HUES64 (cell line): ENCODE measurements around the gene TBC1D16.

Experiments used
- H3K27ac ChIP-seq: 2 replicates; pipeline ENCODE4 v1.7.0; 2013; ENCODE audit warnings: low read depth, low read length, inconsistent platforms
- H3K27me3 ChIP-seq: 2 replicates; pipeline ENCODE4 v1.6.1; 2013; ENCODE audit warnings: mild to moderate bottlenecking, low read length; ENCODE audit not compliant: insufficient read depth
- H3K36me3 ChIP-seq: 2 replicates; pipeline ENCODE4 v1.6.1; 2013; ENCODE audit warnings: mild to moderate bottlenecking, low read length; ENCODE audit not compliant: insufficient read depth
- H3K4me1 ChIP-seq: 2 replicates; pipeline ENCODE4 v1.6.1; 2013; ENCODE audit warnings: mild to moderate bottlenecking, low read length, moderate library complexity; ENCODE audit not compliant: insufficient read depth
- H3K4me3 ChIP-seq: 2 replicates; pipeline ENCODE4 v1.5.1; 2013; ENCODE audit warnings: mild to moderate bottlenecking, low read length, moderate library complexity
- H3K9ac ChIP-seq: 2 replicates; pipeline ENCODE4 v1.6.1; 2013; ENCODE audit warnings: mild to moderate bottlenecking, low read depth, low read length
- H3K9me3 ChIP-seq: 2 replicates; pipeline ENCODE4 v1.6.1; 2013; ENCODE audit warnings: low read depth, low read length; ENCODE audit not compliant: insufficient read depth
- WGBS: fragments of 150-250, 120-280 bp; methylation state at CpG from one replicate; pipeline ENCODE4 v1.1.7; 2013; ENCODE audit warnings: missing lambda C conversion rate; 5-methylcytosine and 5-hydroxymethylcytosine counted together

Gene TBC1D16

DNA sequence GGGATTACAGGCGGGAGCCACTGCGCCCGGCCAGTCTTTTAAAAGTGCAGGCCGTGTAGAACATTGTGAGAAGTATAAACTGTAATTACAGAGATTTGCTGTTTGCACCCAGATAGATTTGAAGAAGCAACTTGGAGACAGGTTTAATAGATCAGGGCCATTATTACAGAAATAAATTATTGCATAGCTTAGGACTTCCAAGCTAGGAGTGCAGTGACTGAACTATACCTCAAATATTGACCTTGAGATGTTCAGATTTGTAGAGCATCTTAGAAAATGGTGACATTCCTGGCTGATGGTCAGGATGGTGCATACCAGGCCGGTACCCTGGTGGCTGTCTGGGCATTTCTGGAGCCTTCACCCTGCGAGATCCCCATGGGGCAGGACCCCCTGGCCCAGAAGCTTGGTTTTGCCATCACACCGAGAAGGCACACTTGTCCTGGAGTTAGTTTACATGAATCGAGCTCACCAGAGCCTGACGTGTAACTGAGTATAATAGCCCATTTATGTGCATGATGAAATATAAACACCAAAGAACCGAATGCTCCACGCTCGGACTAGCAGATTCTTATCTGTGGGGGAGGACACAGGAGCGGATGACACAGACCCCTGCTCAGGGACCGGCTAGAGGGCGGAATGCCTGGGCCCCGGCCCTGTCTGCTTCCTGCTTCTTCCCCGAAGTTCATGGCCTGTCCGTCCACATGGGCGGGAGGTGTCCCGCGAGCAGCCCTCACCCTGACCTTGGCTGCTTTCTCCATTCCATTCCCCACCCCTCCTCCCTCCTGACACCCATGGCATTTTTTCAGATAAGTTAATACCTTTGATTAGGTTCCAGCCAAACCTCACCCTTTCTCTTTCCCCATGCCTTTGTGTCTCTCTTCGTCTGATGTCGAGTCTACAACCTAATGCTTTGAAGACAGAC, 32.9 kb upstream of the TBC1D16 start:
- 90% methylated on average over 23 of the region's 23 CpGs for WGBS
- Histone ChIP-seq H3K27ac (no peak overlapping the region), H3K4me1 (peaks cover 12% of the 10 kb centered on the region), H3K36me3 (no peaks in the 10 kb centered on the region), H3K4me3 (no peak overlapping the region), H3K9ac (no peak overlapping the region), H3K27me3 (no peaks in the 10 kb centered on the region), H3K9me3 (no peaks in the 10 kb centered on the region)

DNA sequence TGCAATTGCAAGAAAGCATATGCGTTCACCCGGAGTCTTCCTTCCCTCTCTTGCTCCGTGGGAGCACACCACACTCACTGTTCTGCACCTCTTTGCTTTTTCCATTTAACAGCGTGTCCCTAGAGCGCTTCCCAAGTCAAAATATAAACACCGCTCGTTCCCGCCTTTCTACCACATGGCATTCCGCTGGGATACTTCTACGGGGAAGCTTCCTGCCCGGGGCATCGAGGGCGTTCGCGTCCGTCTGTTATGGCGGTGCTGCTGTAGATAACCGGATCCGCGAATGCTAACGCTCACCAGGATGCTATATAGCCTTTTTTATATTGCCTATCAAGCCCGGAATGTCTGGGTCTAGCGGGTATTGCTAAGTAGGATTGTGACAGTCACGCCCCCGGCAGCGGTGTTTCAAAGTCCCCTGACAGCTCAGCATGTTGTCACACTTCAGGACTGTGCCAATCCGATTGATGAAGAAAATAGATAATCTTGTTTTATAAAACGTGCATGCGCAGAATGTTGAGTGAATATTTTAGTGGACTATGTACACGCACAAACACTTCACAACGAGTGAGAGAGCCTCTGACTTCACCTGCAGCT, 31.8 kb upstream of the TBC1D16 start:
- H3K4me1 ChIP-seq = peaks cover 12% of the 10 kb centered on the region
- no peaks in the 10 kb centered on the region for H3K36me3 ChIP-seq
- 95% methylated on average over 31 of the region's 31 CpGs for WGBS
- H3K9me3 ChIP-seq = no peaks in the 10 kb centered on the region
- no peak overlapping the region for H3K27ac ChIP-seq
- H3K27me3 ChIP-seq = no peaks in the 10 kb centered on the region
- H3K4me3 ChIP-seq = no peak overlapping the region
- H3K9ac ChIP-seq = no peak overlapping the region

- H3K9ac ChIP-seq = peak overlapping the region; percentile 49; the same call in 1 of the 2 replicates
- no peaks in the 10 kb centered on the region for H3K27me3 ChIP-seq
- peaks cover 12% of the 10 kb centered on the region for H3K4me1 ChIP-seq
- 79% methylated on average over 32 of the region's 32 CpGs for WGBS
- H3K9me3 ChIP-seq = no peaks in the 10 kb centered on the region
- peak overlapping the region; percentile 47; the same call in 1 of the 2 replicates for H3K27ac ChIP-seq
- no peaks in the 10 kb centered on the region for H3K36me3 ChIP-seq
- no peak overlapping the region; the same call in 1 of the 2 replicates for H3K4me3 ChIP-seq
These were observed 30.0 kb upstream of the TBC1D16 start for GRCh38 chr17:80065478-80066170.

GRCh38 chr17:80064696-80065095, 29.0 kb upstream of the TBC1D16 start:
- WGBS = 73% methylated on average over 8 of the region's 8 CpGs
- no peaks in the 10 kb centered on the region for H3K27me3 ChIP-seq
- no peak overlapping the region for H3K9ac ChIP-seq
- H3K27ac ChIP-seq = no peak overlapping the region
- peaks cover 3% of the 10 kb centered on the region; the same call in 1 of the 2 replicates for H3K36me3 ChIP-seq
- H3K4me1 ChIP-seq = peaks cover 12% of the 10 kb centered on the region
- H3K9me3 ChIP-seq = no peaks in the 10 kb centered on the region
- no peak overlapping the region for H3K4me3 ChIP-seq

DNA sequence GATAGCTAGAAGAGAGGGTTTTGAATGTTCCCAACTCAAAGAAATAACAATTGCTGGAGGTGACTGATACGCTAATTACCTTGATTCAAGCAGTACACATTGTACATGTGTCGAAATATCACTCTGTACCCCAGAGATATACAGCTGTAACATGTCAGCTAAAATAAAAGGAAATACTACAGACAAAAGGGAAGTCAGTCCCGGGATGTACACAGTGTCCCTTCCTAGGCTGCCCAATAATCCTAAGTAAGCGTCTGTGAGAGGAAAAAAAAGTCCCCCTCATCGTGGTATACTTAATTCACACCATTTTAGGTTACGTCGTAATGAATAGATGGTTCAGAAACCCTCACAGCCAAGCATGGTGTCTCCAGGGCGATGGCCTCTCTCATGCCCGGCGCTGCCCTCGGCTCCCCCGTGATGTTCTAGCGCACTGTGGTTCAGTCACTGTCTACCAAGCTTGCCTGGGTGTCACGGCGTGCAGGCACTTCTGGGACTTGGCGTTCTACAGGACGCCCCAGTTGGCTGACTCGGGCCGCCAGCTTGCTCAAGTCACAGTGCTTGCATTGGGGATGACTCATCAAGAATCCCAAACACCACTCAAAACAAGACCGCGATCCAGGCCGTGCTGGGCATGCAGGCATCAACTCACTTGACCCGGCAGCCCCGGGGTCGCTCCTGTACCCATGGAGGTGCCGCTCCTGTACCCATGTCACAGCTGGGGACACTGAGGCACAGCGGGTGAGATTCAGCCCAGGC, 28.3 kb upstream of the TBC1D16 start:
- Histone ChIP-seq H3K27me3 (no peaks in the 10 kb centered on the region), H3K9me3 (no peaks in the 10 kb centered on the region), H3K9ac (no peak overlapping the region), H3K36me3 (peaks cover 5% of the 10 kb centered on the region; the same call in 1 of the 2 replicates), H3K4me3 (no peak overlapping the region), H3K27ac (no peak overlapping the region), H3K4me1 (peaks cover 12% of the 10 kb centered on the region)
- WGBS = 87% methylated on average over 27 of the region's 27 CpGs

DNA sequence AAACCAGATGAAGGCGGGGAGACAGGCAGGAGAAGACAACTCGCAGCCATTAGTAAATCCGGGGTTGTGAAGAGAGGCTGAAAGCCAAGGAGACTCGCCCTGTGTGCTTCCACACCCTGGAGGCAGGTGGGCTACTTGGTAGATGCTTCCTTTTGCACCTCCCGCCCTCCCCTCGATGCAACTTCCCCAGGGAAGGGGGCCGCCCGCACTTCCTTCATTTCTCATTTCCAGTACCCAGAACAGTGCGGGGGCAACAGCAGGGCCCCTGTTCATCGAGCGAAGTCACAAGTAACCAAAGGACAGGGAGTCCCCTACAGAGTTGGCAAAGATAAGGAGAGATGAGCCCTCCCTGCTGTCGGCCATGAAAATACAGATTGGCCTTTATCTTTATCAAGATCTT, 25.7 kb upstream of the TBC1D16 start:
- no peaks in the 10 kb centered on the region for H3K9me3 ChIP-seq
- H3K9ac ChIP-seq = no peak overlapping the region
- no peak overlapping the region for H3K27ac ChIP-seq
- no peaks in the 10 kb centered on the region for H3K27me3 ChIP-seq
- peaks cover 12% of the 10 kb centered on the region for H3K4me1 ChIP-seq
- no peak overlapping the region for H3K4me3 ChIP-seq
- WGBS = 88% methylated on average over 12 of the region's 12 CpGs
- peaks cover 6% of the 10 kb centered on the region; the same call in 1 of the 2 replicates for H3K36me3 ChIP-seq

DNA sequence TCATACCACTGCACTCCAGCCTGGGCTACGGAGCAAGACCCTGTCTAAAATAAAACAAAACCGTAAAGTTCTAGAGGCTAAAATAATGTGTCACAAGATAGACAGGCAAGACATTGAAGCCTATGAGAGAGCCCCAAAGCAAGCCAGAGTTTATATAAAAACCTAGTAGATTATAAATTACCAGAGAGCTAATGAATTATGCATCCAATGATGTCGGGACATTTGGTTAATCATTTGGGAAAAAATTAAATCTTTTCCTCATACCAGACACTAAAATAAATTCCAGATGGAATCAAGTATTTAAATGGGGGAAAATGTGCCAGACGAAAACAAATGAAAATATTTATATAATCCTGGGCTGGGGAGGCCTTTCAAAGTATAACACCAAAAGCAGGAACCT, 25.0 kb upstream of the TBC1D16 start:
- no peak overlapping the region for H3K4me3 ChIP-seq
- peaks cover 6% of the 10 kb centered on the region for H3K4me1 ChIP-seq
- WGBS = 98% methylated on average over 2 of the region's 4 CpGs
- no peaks in the 10 kb centered on the region for H3K9me3 ChIP-seq
- peaks cover 6% of the 10 kb centered on the region; the same call in 1 of the 2 replicates for H3K36me3 ChIP-seq
- H3K9ac ChIP-seq = no peak overlapping the region
- H3K27me3 ChIP-seq = no peaks in the 10 kb centered on the region
- H3K27ac ChIP-seq = no peak overlapping the region

- H3K4me3 ChIP-seq = no peak overlapping the region
- H3K9me3 ChIP-seq = no peaks in the 10 kb centered on the region
- H3K27me3 ChIP-seq = no peaks in the 10 kb centered on the region
- H3K27ac ChIP-seq = no peak overlapping the region
- H3K36me3 ChIP-seq = peaks cover 6% of the 10 kb centered on the region; the same call in 1 of the 2 replicates
- peaks cover 7% of the 10 kb centered on the region for H3K4me1 ChIP-seq
- H3K9ac ChIP-seq = no peak overlapping the region
- 95% methylated on average over 28 of the region's 28 CpGs for WGBS
These were observed 22.8 kb upstream of the TBC1D16 start for GRCh38 chr17:80058311-80058955.

GRCh38 chr17:80055597-80055996, 19.9 kb upstream of the TBC1D16 start:
- H3K27me3 ChIP-seq = no peaks in the 10 kb centered on the region
- WGBS = 86% methylated on average over 5 of the region's 9 CpGs

DNA sequence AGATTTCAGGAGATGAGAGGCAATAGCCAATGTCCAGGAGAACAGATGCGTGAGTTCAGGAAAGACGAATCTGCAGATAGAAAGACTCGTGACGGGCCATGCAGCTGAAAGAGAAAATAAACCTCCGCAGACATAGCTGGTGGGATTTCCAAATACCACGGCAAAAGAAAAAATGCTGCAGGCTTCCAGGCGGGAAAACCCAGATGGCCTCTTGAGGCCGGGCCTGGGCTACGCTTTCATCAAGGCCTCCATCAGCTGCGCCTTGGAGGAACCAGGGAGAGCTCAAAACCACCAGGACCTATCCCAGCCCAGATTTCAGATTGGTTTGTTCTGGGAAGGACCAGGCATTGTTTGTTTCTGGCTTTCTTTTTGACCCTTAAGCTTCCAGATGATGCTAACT, 17.4 kb upstream of the TBC1D16 start:
- Histone ChIP-seq H3K4me3 (no peak overlapping the region), H3K36me3 (peaks cover 5% of the 10 kb centered on the region), H3K4me1 (peaks cover 7% of the 10 kb centered on the region), H3K9me3 (no peaks in the 10 kb centered on the region), H3K27ac (no peak overlapping the region), H3K9ac (no peak overlapping the region), H3K27me3 (no peaks in the 10 kb centered on the region)
- 92% methylated on average over 10 of the region's 10 CpGs for WGBS

More at GRCh38 chr17:80055597-80055996, 19.9 kb upstream of the TBC1D16 start:
- Histone ChIP-seq H3K9ac (no peak overlapping the region), H3K27ac (no peak overlapping the region), H3K4me1 (peaks cover 7% of the 10 kb centered on the region), H3K9me3 (no peaks in the 10 kb centered on the region), H3K4me3 (no peak overlapping the region), H3K36me3 (peaks cover 11% of the 10 kb centered on the region)
